IMR-90 (cell line): ENCODE data around the gene ATP5F1C. TPM values are rescaled to one million over a fixed set of nuclear protein-coding genes. Genes with fewer than 3 reads are reported as not detected.

Source experiments
- ATAC-seq: fragments of 200-7000 bp; cut with Tn5 transposase; 2 replicates; pipeline ENCODE4 v1.9.1; 2020; ENCODE audit warnings: low read depth, mild to moderate bottlenecking, moderate library complexity
- BruUV-seq: library from RNA; stranded (reverse); fragments of 400-500 nt; replicated peaks from 2 replicates; lab custom pipeline; 2021; lab: Mats Ljungman, UMichigan
- CTCF ChIA-PET: fragments of 300-600 bp; formaldehyde crosslinking; extraction: SDS; loops from one replicate; lab custom pipeline; 2021; ENCODE audit warnings: antibody characterized with exemption; lab: Yijun Ruan, JAX
- POLR2A ChIA-PET: fragments of 300-600 bp; sonication (Branson Sonifier 250); formaldehyde crosslinking; loops from one replicate; lab custom pipeline; 2022; ENCODE audit warnings: antibody characterized with exemption; ENCODE audit not compliant: unreplicated experiment; lab: Charles Lee
- DNase-seq: peaks from one replicate; pipeline ENCODE4 v3.0.0; 2013
- H2AFZ ChIP-seq: replicated peaks from 2 replicates; pipeline ENCODE3; 2013; ENCODE audit warnings: low read length, mild to moderate bottlenecking; ENCODE audit not compliant: poor library complexity
- H2AK5ac ChIP-seq: 2 replicates; pipeline ENCODE4 v1.6.1; 2013; ENCODE audit warnings: low read depth, low read length, inconsistent platforms
- H2AK9ac ChIP-seq: replicated peaks from 2 replicates; pipeline ENCODE3; 2013; ENCODE audit warnings: mild to moderate bottlenecking, low read depth, low read length, moderate library complexity; ENCODE audit not compliant: poor library complexity
- H2BK120ac ChIP-seq: 2 replicates; pipeline ENCODE4 v1.6.1; 2013; ENCODE audit warnings: low read depth, low read length, inconsistent platforms
- H2BK15ac ChIP-seq: 3 replicates; pipeline ENCODE4 v1.6.1; 2013; ENCODE audit warnings: low read depth, low read length, inconsistent platforms
- H2BK20ac ChIP-seq: 2 replicates; pipeline ENCODE4 v1.6.1; 2013; ENCODE audit warnings: low read depth, mild to moderate bottlenecking, inconsistent platforms, low read length, moderate library complexity
- H2BK5ac ChIP-seq: 2 replicates; pipeline ENCODE4 v1.6.1; 2013; ENCODE audit warnings: mild to moderate bottlenecking, low read depth, low read length, inconsistent platforms; ENCODE audit not compliant: poor library complexity, severe bottlenecking
- H3K14ac ChIP-seq: replicated peaks from 2 replicates; pipeline ENCODE4 v1.6.1; 2013; ENCODE audit warnings: low read depth, low read length, inconsistent platforms
- H3K18ac ChIP-seq: 2 replicates; pipeline ENCODE4 v1.6.1; 2013; ENCODE audit warnings: low read depth, low read length, control low read depth
- H3K23ac ChIP-seq: 2 replicates; pipeline ENCODE4 v1.6.1; 2013; ENCODE audit warnings: low read depth, low read length, inconsistent platforms
- H3K27ac ChIP-seq: 2 replicates; pipeline ENCODE4 v1.5.1; 2013; ENCODE audit warnings: mild to moderate bottlenecking, control low read depth, low read length; ENCODE audit not compliant: insufficient read depth
- H3K27me3 ChIP-seq: 2 replicates; pipeline ENCODE4 v1.6.1; 2013; ENCODE audit warnings: low read length; ENCODE audit not compliant: control insufficient read depth, insufficient read depth
- H3K36me3 ChIP-seq: 2 replicates; pipeline ENCODE4 v1.6.1; 2013; ENCODE audit warnings: low read length, mixed read lengths; ENCODE audit not compliant: control insufficient read depth, insufficient read depth
- H3K4ac ChIP-seq: 2 replicates; pipeline ENCODE4 v1.6.1; 2013; ENCODE audit warnings: low read depth, low read length, inconsistent platforms
- H3K4me1 ChIP-seq: 2 replicates; pipeline ENCODE4 v1.6.1; 2013; ENCODE audit warnings: low read length, mixed read lengths; ENCODE audit not compliant: control insufficient read depth, insufficient read depth
- H3K4me2 ChIP-seq: 2 replicates; pipeline ENCODE4 v1.6.1; 2013; ENCODE audit warnings: low read depth, mild to moderate bottlenecking, control low read depth, low read length, moderate library complexity
- H3K4me3 ChIP-seq: 2 replicates; pipeline ENCODE4 v1.5.1; 2013; ENCODE audit warnings: low read depth, mild to moderate bottlenecking, control low read depth, low read length, moderate library complexity; ENCODE audit not compliant: insufficient read depth
- H3K56ac ChIP-seq: 2 replicates; pipeline ENCODE4 v1.6.1; 2013; ENCODE audit warnings: low read length, inconsistent platforms; ENCODE audit not compliant: insufficient read depth; ENCODE audit errors: extremely low read depth
- H3K79me1 ChIP-seq, 2 experiments: 2 replicates each; pipeline ENCODE4 v1.6.1; 2013; ENCODE audit warnings: low read length in 2 of 2, inconsistent platforms in 1 of 2, low read depth in 1 of 2
- H3K9ac ChIP-seq: 2 replicates; pipeline ENCODE4 v1.6.1; 2013; ENCODE audit warnings: low read depth, low read length, control low read depth
- H3K9me1 ChIP-seq: 2 replicates; pipeline ENCODE4 v1.6.1; 2013; ENCODE audit warnings: low read length, inconsistent platforms; ENCODE audit not compliant: insufficient read depth
- H3K9me3 ChIP-seq: 2 replicates; pipeline ENCODE4 v1.6.1; 2013; ENCODE audit warnings: low read length; ENCODE audit not compliant: control insufficient read depth, insufficient read depth
- H4K20me1 ChIP-seq: 2 replicates; pipeline ENCODE4 v1.6.1; 2013; ENCODE audit warnings: low read length, inconsistent platforms; ENCODE audit not compliant: insufficient read depth
- H4K5ac ChIP-seq: 2 replicates; pipeline ENCODE4 v1.6.1; 2013; ENCODE audit warnings: mild to moderate bottlenecking, low read depth, low read length, control low read depth
- H4K8ac ChIP-seq, 2 experiments: 2 replicates each; pipeline ENCODE4 v1.6.1; 2013; ENCODE audit warnings: low read depth in 2 of 2, low read length in 2 of 2, control low read depth in 1 of 2, inconsistent platforms in 1 of 2
- H4K91ac ChIP-seq: 2 replicates; pipeline ENCODE4 v1.6.1; 2013; ENCODE audit warnings: low read depth, low read length, inconsistent platforms; ENCODE audit not compliant: insufficient read depth
- BHLHE40 ChIP-seq: fragments of 150-350 bp; IDR thresholded peaks from 2 replicates; pipeline ENCODE4 v1.6.1; 2016; ENCODE audit warnings: mild to moderate bottlenecking, low read depth, low read length
- CEBPB ChIP-seq: IDR thresholded peaks from 2 replicates; pipeline ENCODE4 v1.6.1; 2012; ENCODE audit warnings: low read depth, low read length, improper control_type of control experiment
- CHD1 ChIP-seq: IDR thresholded peaks from 2 replicates; pipeline ENCODE4 v1.6.1; 2012; ENCODE audit warnings: low read depth, low read length, improper control_type of control experiment
- MAZ ChIP-seq: IDR thresholded peaks from 2 replicates; pipeline ENCODE4 v1.6.1; 2012; ENCODE audit warnings: low read depth, mild to moderate bottlenecking, low read length, improper control_type of control experiment, moderate library complexity, borderline replicate concordance
- POLR2A ChIP-seq: IDR thresholded peaks from 2 replicates; pipeline ENCODE4 v1.6.1; 2012; ENCODE audit warnings: mild to moderate bottlenecking, low read depth, low read length
- RAD21 ChIP-seq: IDR thresholded peaks from 2 replicates; pipeline ENCODE4 v1.6.1; 2012; ENCODE audit warnings: low read length, improper control_type of control experiment
- RCOR1 ChIP-seq: IDR thresholded peaks from 2 replicates; pipeline ENCODE4 v1.6.1; 2012; ENCODE audit warnings: mild to moderate bottlenecking, low read length, improper control_type of control experiment; ENCODE audit not compliant: insufficient replicate concordance
- RFX5 ChIP-seq: IDR thresholded peaks from 2 replicates; pipeline ENCODE4 v1.8.0; 2012; ENCODE audit warnings: low read depth, mild to moderate bottlenecking, low read length, moderate library complexity
- WGBS, 2 experiments: methylation state at CpG; one replicate each; pipeline versions ENCODE4 v1.1.5 to v1.1.7; 2013; ENCODE audit warnings: missing lambda C conversion rate in 2 of 2; ENCODE audit not compliant: insufficient read length in 1 of 2; ENCODE audit errors: extremely low coverage in 2 of 2; 5-methylcytosine and 5-hydroxymethylcytosine counted together
- dilution Hi-C: fragments of 300-500 bp; cut with HindIII; formaldehyde crosslinking; loops from one replicate; pipeline ENCODE4 v1.14.3; 2018; ENCODE audit warnings: low sequenced_read_pairs; ENCODE audit not compliant: unreplicated experiment
- in situ Hi-C: fragments of 300-500 bp; cut with MboI; formaldehyde crosslinking; loops from 3 replicates; pipeline ENCODE4 v1.14.3; 2019; ENCODE audit warnings: low sequenced_read_pairs, inconsistent platforms, mixed read lengths
- intact Hi-C: fragments of 100-400 bp; cut with micrococcal nuclease; formaldehyde crosslinking; loops from 2 replicates; pipeline ENCODE4 v1.10.0; 2022
- polyA plus RNA-seq, 3 experiments: library from polyadenylated mRNA; depleted of rRNA; stranded (reverse); fragments of >200 nt; gene quantifications; 2 replicates each; pipeline ENCODE4 v1.2.3, GENCODE V29; 2012; ENCODE audit warnings: low replicate concordance in 1 of 3
- total RNA-seq: library from RNA; depleted of rRNA; stranded (reverse); fragments of >200 nt; gene quantifications from 2 replicates; pipeline ENCODE4 v1.2.3, GENCODE V29; 2012
- TF ChIP-seq, protein P1 (sequence below): fragments of 150-350 bp; IDR thresholded peaks from 2 replicates; pipeline ENCODE4 v1.6.1; 2016; ENCODE audit warnings: low read depth, mild to moderate bottlenecking, low read length, moderate library complexity, borderline replicate concordance
- TF ChIP-seq, protein P2 (sequence below): fragments of 150-350 bp; IDR thresholded peaks from 2 replicates; pipeline ENCODE4 v1.6.1; 2017; ENCODE audit warnings: mild to moderate bottlenecking, antibody characterized with exemption, low read length, low read depth
- TF ChIP-seq, protein P3 (sequence below): conservative IDR thresholded peaks from 2 replicates; pipeline ENCODE4 v1.5.1; 2012; ENCODE audit warnings: mild to moderate bottlenecking, low read depth, low read length, improper control_type of control experiment

The ATP5F1C gene
- total and polyA plus RNA-seq, 2 of the 4 experiments (the other 2 are of a cell fraction) = 357 to 367 TPM

DNA sequence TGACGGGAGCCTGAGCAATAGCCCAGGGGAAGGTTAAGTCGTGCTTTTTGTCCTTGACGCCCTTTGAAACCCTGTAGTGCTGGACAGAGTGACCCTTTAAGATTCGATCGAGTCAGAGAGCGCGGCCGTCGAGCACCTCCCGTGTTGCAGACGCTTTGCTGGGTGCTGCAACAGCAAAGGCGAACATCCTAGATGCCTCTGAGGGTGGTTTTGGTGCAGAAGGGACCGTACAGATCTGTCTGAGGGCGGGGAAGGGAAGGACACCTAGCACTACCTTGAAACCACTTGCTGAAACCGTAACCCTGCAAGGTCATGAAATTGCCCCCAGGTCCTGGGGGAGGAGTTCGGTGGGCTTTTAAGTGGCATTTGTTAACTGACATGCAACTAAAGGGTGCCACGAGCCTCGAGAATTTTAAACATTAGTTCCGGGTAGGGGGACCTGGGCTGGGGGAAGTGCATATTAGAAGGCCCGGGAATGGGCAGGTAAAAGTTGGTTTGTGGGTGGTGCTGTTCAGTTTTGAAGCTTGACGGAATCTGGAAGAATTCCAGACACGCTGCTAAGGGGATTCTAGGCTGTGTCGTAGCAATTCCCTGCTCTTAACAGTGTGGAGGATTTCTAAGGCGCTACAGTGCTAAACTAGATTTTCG, 786 bp downstream of the ATP5F1C start:
- Histone ChIP-seq H3K27ac (peak overlapping the region; percentile 90), H2BK120ac (peak overlapping the region; percentile 4; the same call in 1 of the 2 replicates), H3K4ac (peak overlapping the region; percentile 93), H3K18ac (no peak overlapping the region), H3K4me2 (peak overlapping the region; percentile 98), H3K9me3 (no peaks in the 10 kb centered on the region), H3K4me3 (peak overlapping the region; percentile 84), H3K79me1 (peaks cover 2 to 50% of the 10 kb centered on the region in 2 experiments; a peak in 2 of 4 replicates), H2AK9ac (peak overlapping the region; percentile 95), H3K9ac (peak overlapping the region; percentile 89), H3K23ac (peak overlapping the region; percentile 62), H2BK5ac (peak overlapping the region; percentile 81), H3K14ac (peak overlapping the region; percentile 84), H3K36me3 (no peaks in the 10 kb centered on the region; the same call in none of the 2 replicates), H2AK5ac (peak overlapping the region; percentile 92; the same call in 1 of the 2 replicates), H3K4me1 (peaks cover 1% of the 10 kb centered on the region; the same call in 1 of the 2 replicates), H4K8ac (peak overlapping the region; percentile 88 to 93; a peak in 2 of 4 replicates), H2BK15ac (no peak overlapping the region), H4K20me1 (peaks cover 54% of the 10 kb centered on the region), H2AFZ (peak overlapping the region; percentile 94), H2BK20ac (no peak overlapping the region), H4K5ac (no peak overlapping the region), H3K27me3 (no peaks in the 10 kb centered on the region), H4K91ac (peak overlapping the region; percentile 71; the same call in 1 of the 2 replicates), H3K9me1 (0 out of 2 replicates have a peak, but pooled peaks cover 7% of the 10 kb centered on the region), H3K56ac (peak overlapping the region; percentile 46; the same call in 1 of the 2 replicates)
- in situ Hi-C loops = loop anchor here (25.0 kb wide), 1 partner anchor 1051 kb away; no protein-coding TSS in a partner anchor
- ChIA-PET POLR2A (no interaction called here), CTCF (no interaction called here)
- peak; percentile 26 for DNase-seq
- 0% methylated on average over 3 of the region's 25 CpGs; no CpG with 5 or more reads in 1 of the 2 experiments for WGBS, 2 experiments
- ATAC-seq = no peak
- dilution Hi-C loops = no loop called here
- no peak for TF ChIP-seq RCOR1
- no peak for TF ChIP-seq RFX5
- TF ChIP-seq, protein P1, sequence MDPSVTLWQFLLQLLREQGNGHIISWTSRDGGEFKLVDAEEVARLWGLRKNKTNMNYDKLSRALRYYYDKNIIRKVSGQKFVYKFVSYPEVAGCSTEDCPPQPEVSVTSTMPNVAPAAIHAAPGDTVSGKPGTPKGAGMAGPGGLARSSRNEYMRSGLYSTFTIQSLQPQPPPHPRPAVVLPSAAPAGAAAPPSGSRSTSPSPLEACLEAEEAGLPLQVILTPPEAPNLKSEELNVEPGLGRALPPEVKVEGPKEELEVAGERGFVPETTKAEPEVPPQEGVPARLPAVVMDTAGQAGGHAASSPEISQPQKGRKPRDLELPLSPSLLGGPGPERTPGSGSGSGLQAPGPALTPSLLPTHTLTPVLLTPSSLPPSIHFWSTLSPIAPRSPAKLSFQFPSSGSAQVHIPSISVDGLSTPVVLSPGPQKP = no peak
- TF ChIP-seq, protein P2, sequence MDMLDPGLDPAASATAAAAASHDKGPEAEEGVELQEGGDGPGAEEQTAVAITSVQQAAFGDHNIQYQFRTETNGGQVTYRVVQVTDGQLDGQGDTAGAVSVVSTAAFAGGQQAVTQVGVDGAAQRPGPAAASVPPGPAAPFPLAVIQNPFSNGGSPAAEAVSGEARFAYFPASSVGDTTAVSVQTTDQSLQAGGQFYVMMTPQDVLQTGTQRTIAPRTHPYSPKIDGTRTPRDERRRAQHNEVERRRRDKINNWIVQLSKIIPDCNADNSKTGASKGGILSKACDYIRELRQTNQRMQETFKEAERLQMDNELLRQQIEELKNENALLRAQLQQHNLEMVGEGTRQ = no peak
- TF ChIP-seq, protein P3, sequence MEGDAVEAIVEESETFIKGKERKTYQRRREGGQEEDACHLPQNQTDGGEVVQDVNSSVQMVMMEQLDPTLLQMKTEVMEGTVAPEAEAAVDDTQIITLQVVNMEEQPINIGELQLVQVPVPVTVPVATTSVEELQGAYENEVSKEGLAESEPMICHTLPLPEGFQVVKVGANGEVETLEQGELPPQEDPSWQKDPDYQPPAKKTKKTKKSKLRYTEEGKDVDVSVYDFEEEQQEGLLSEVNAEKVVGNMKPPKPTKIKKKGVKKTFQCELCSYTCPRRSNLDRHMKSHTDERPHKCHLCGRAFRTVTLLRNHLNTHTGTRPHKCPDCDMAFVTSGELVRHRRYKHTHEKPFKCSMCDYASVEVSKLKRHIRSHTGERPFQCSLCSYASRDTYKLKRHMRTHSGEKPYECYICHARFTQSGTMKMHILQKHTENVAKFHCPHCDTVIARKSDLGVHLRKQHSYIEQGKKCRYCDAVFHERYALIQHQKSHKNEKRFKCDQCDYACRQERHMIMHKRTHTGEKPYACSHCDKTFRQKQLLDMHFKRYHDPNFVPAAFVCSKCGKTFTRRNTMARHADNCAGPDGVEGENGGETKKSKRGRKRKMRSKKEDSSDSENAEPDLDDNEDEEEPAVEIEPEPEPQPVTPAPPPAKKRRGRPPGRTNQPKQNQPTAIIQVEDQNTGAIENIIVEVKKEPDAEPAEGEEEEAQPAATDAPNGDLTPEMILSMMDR = no peak
- TF ChIP-seq CHD1 = no peak
- no peak for TF ChIP-seq CEBPB
- TF ChIP-seq BHLHE40 = no peak
- no peak for TF ChIP-seq MAZ
- TF ChIP-seq POLR2A = no peak; the same call in 1 of the 2 replicates
- TF ChIP-seq RAD21 = no peak
- BruUV-seq = no TSS peak
- intact Hi-C loops = no loop called here
